GM08714 (cell line): ENCODE results near the gene ACADVL.

Source experiments
- H3K4me3 ChIP-seq: fragments of 200-500 bp; sonication (Bioruptor generic); 2 replicates; pipeline ENCODE4 v1.5.1; 2014; ENCODE audit warnings: mild to moderate bottlenecking, low read length, inconsistent platforms
- ZNF274 ChIP-seq: IDR thresholded peaks from 2 replicates; pipeline ENCODE4 v1.6.1; 2012; ENCODE audit warnings: mild to moderate bottlenecking, low read depth, low read length

Gene ACADVL

GRCh38 chr17:7183433-7184090 is 36.2 kb upstream of the ACADVL start:
- no peak overlapping the region for H3K4me3 ChIP-seq

GRCh38 chr17:7184091-7184488 is 35.6 kb upstream of the ACADVL start:
- no peak overlapping the region for H3K4me3 ChIP-seq
- no peak for TF ChIP-seq ZNF274

More at GRCh38 chr17:7183433-7184090, 36.2 kb upstream of the ACADVL start:
- TF ChIP-seq ZNF274: no peak

GRCh38 chr17:7184647-7185046 is 35.1 kb upstream of the ACADVL start:
- no peak overlapping the region for H3K4me3 ChIP-seq
- no peak for TF ChIP-seq ZNF274

- TF ChIP-seq ZNF274: no peak
- no peak overlapping the region for H3K4me3 ChIP-seq
These were observed 33.5 kb upstream of the ACADVL start for GRCh38 chr17:7186241-7186640.

- H3K4me3 ChIP-seq: no peak overlapping the region
- no peak for TF ChIP-seq ZNF274
These were observed 29.3 kb upstream of the ACADVL start for GRCh38 chr17:7190276-7190917.

- TF ChIP-seq ZNF274: no peak
- H3K4me3 ChIP-seq: no peak overlapping the region
These were observed 28.7 kb upstream of the ACADVL start for GRCh38 chr17:7191069-7191468.

GRCh38 chr17:7191571-7192270 is 28.0 kb upstream of the ACADVL start:
- TF ChIP-seq ZNF274: no peak
- H3K4me3 ChIP-seq: no peak overlapping the region

- H3K4me3 ChIP-seq: no peak overlapping the region
- no peak for TF ChIP-seq ZNF274
These were observed 27.3 kb upstream of the ACADVL start for GRCh38 chr17:7192271-7192937.

GRCh38 chr17:7195971-7196370 is 23.8 kb upstream of the ACADVL start:
- H3K4me3 ChIP-seq: no peak overlapping the region
- no peak for TF ChIP-seq ZNF274

- no peak overlapping the region for H3K4me3 ChIP-seq
- TF ChIP-seq ZNF274: no peak
These were observed 22.9 kb upstream of the ACADVL start for GRCh38 chr17:7196651-7197401.

GRCh38 chr17:7203391-7203790 is 16.3 kb upstream of the ACADVL start:
- no peak for TF ChIP-seq ZNF274
- H3K4me3 ChIP-seq: no peak overlapping the region

- TF ChIP-seq ZNF274: no peak
- no peak overlapping the region for H3K4me3 ChIP-seq
These were observed 15.4 kb upstream of the ACADVL start for GRCh38 chr17:7204336-7204735.

GRCh38 chr17:7204828-7205461 is 14.8 kb upstream of the ACADVL start:
- peak overlapping the region; percentile 41; the same call in 1 of the 2 replicates for H3K4me3 ChIP-seq
- no peak for TF ChIP-seq ZNF274
